ENCODE results near the gene SLC26A11.
"Not testable (repeated sequence)": the region's sequence is repeated elsewhere in the genome, so short reads cannot be mapped to it uniquely, and the experiment has no call there.

Gene SLC26A11

GRCh38 chr17:80219013-80219762 lies 1.0 kb upstream of the SLC26A11 start:
- DNase-seq, result peak; percentile 98 to 99

- DNase-seq, result no peak
Observed at GRCh38 chr17:80219763-80220053, 519 bp upstream of the SLC26A11 start.

GRCh38 chr17:80220736-80221215 lies 549 bp downstream of the SLC26A11 start:
- DNase-seq, result no peak

- DNase-seq, result no peak
Observed at GRCh38 chr17:80221351-80222105, 1.3 kb downstream of the SLC26A11 start.

- no peak for DNase-seq
Observed at GRCh38 chr17:80222376-80223141, 2.3 kb downstream of the SLC26A11 start.

GRCh38 chr17:80223142-80223815 lies 3.1 kb downstream of the SLC26A11 start:
- no peak for DNase-seq

- DNase-seq, result peak in 1 of 2 donors; percentile 47
Observed at GRCh38 chr17:80223838-80224497, 3.7 kb downstream of the SLC26A11 start.

- DNase-seq, result no peak
Observed at GRCh38 chr17:80224683-80225082, 4.5 kb downstream of the SLC26A11 start.

GRCh38 chr17:80225230-80225629 lies 5.0 kb downstream of the SLC26A11 start:
- no peak for DNase-seq

GRCh38 chr17:80227156-80227555 lies 6.9 kb downstream of the SLC26A11 start:
- DNase-seq, result no peak

- DNase-seq, result no peak
Observed at GRCh38 chr17:80227666-80228065, 7.4 kb downstream of the SLC26A11 start.

- DNase-seq, result no peak
Observed at GRCh38 chr17:80228477-80228876, 8.2 kb downstream of the SLC26A11 start.

GRCh38 chr17:80229011-80229410 lies 8.8 kb downstream of the SLC26A11 start:
- DNase-seq, result no peak

- no peak for DNase-seq
Observed at GRCh38 chr17:80232438-80232837, 12.2 kb downstream of the SLC26A11 start.

- DNase-seq, result no peak
Observed at GRCh38 chr17:80233202-80233601, 13.0 kb downstream of the SLC26A11 start.

GRCh38 chr17:80236911-80237310 lies 16.7 kb downstream of the SLC26A11 start:
- DNase-seq, result no peak

- DNase-seq, result no peak
Observed at GRCh38 chr17:80237386-80237785, 17.2 kb downstream of the SLC26A11 start.

GRCh38 chr17:80242505-80242904 lies 22.3 kb downstream of the SLC26A11 start:
- DNase-seq, result no peak

GRCh38 chr17:80243526-80244433 lies 23.6 kb downstream of the SLC26A11 start:
- no peak for DNase-seq

GRCh38 chr17:80244448-80244847 lies 24.2 kb downstream of the SLC26A11 start:
- DNase-seq, result not testable (repeated sequence)

- DNase-seq, result no peak
Observed at GRCh38 chr17:80244871-80245509, 24.8 kb downstream of the SLC26A11 start.
